Measurements from ENCODE around the gene AP5Z1.

The AP5Z1 gene

GRCh38 chr7:4803397-4804241 lies 28.2 kb downstream of the AP5Z1 start:
- DNase-seq: no peak

- DNase-seq: no peak
Observed at GRCh38 chr7:4805110-4805983, 29.9 kb downstream of the AP5Z1 start.

- no peak for DNase-seq
Observed at GRCh38 chr7:4805984-4806300, 30.5 kb downstream of the AP5Z1 start.

- DNase-seq: no peak
Observed at GRCh38 chr7:4806983-4807597, 31.7 kb downstream of the AP5Z1 start.

- peak; percentile 12 for DNase-seq
Observed at GRCh38 chr7:4807598-4808016, 32.2 kb downstream of the AP5Z1 start.

- no peak for DNase-seq
Observed at GRCh38 chr7:4808026-4808425, 32.6 kb downstream of the AP5Z1 start.

- DNase-seq: no peak
Observed at GRCh38 chr7:4808565-4808964, 33.1 kb downstream of the AP5Z1 start.

- no peak for DNase-seq
Observed at GRCh38 chr7:4809091-4809591, 33.7 kb downstream of the AP5Z1 start.

GRCh38 chr7:4809666-4810065 lies 34.2 kb downstream of the AP5Z1 start:
- DNase-seq: no peak

- no peak for DNase-seq
Observed at GRCh38 chr7:4814433-4814832, 39.0 kb downstream of the AP5Z1 start.

- no peak for DNase-seq
Observed at GRCh38 chr7:4815121-4815520, 39.7 kb downstream of the AP5Z1 start.

- no peak for DNase-seq
Observed at GRCh38 chr7:4815609-4816418, 40.4 kb downstream of the AP5Z1 start.

GRCh38 chr7:4816419-4817080 lies 41.1 kb downstream of the AP5Z1 start:
- DNase-seq: no peak

GRCh38 chr7:4817178-4817901 lies 41.9 kb downstream of the AP5Z1 start:
- no peak for DNase-seq

- no peak for DNase-seq
Observed at GRCh38 chr7:4818000-4818794, 42.8 kb downstream of the AP5Z1 start.

- DNase-seq: no peak
Observed at GRCh38 chr7:4819560-4820404, 44.4 kb downstream of the AP5Z1 start.

- DNase-seq: no peak
Observed at GRCh38 chr7:4820405-4820966, 45.1 kb downstream of the AP5Z1 start.

GRCh38 chr7:4820967-4821471 lies 45.6 kb downstream of the AP5Z1 start:
- no peak for DNase-seq

- DNase-seq: no peak
Observed at GRCh38 chr7:4822677-4823076, 47.3 kb downstream of the AP5Z1 start.
